GM19025 (cell line): ENCODE measurements around the gene ADAM8.

Experiments
- ATAC-seq: cut with Tn5 transposase; IDR thresholded peaks from one replicate; pipeline ENCODE4 v1.9.1; 2021; ENCODE audit warnings: mild to moderate bottlenecking, low read depth, moderate library complexity; ENCODE audit not compliant: unreplicated experiment

Gene ADAM8

GRCh38 chr10:133253361-133253955 lies 23.2 kb downstream of the ADAM8 start:
- no peak for ATAC-seq

GRCh38 chr10:133252223-133252552 lies 24.5 kb downstream of the ADAM8 start:
- no peak for ATAC-seq

- ATAC-seq: no peak
These were observed 25.1 kb downstream of the ADAM8 start for GRCh38 chr10:133251388-133252222.

- no peak for ATAC-seq
These were observed 26.5 kb downstream of the ADAM8 start for GRCh38 chr10:133249975-133250754.

- no peak for ATAC-seq
These were observed 27.4 kb downstream of the ADAM8 start for GRCh38 chr10:133249094-133249780.

GRCh38 chr10:133248334-133248715 lies 28.3 kb downstream of the ADAM8 start:
- no peak for ATAC-seq

- no peak for ATAC-seq
These were observed 28.9 kb downstream of the ADAM8 start for GRCh38 chr10:133247681-133248333.

GRCh38 chr10:133246236-133246626 lies 30.4 kb downstream of the ADAM8 start:
- ATAC-seq: no peak

- ATAC-seq: no peak
These were observed 31.0 kb downstream of the ADAM8 start for GRCh38 chr10:133245439-133246235.

- ATAC-seq: no peak
These were observed 33.1 kb downstream of the ADAM8 start for GRCh38 chr10:133243593-133243992.

GRCh38 chr10:133242611-133243356 lies 33.9 kb downstream of the ADAM8 start:
- no peak for ATAC-seq

- ATAC-seq: peak; percentile 46
These were observed 35.0 kb downstream of the ADAM8 start for GRCh38 chr10:133241501-133242205.

GRCh38 chr10:133239990-133240389 lies 36.7 kb downstream of the ADAM8 start:
- ATAC-seq: no peak

- no peak for ATAC-seq
These were observed 38.2 kb downstream of the ADAM8 start for GRCh38 chr10:133238466-133238804.

GRCh38 chr10:133237588-133238465 lies 38.8 kb downstream of the ADAM8 start, which contains the start of gene VENTX:
Gene VENTX, plus strand, starts transcription at chr10:133237855. Its CDS starts 60 bp downstream, at chr10:133237915.
- no peak for ATAC-seq

GRCh38 chr10:133237241-133237587 lies 39.5 kb downstream of the ADAM8 start:
- no peak for ATAC-seq
